PC-9 (cell line): ENCODE data around the gene MYO3B. TPM values are rescaled to one million over a fixed set of nuclear protein-coding genes. Genes with fewer than 3 reads are reported as not detected.

Experiments used
- BruUV-seq: library from RNA; stranded (reverse); fragments of 400-500 nt; replicated peaks from 2 replicates; lab custom pipeline; 2021; lab: Mats Ljungman, UMichigan
- CTCF ChIA-PET: fragments of 300-600 bp; sonication (Branson Sonifier 250); formaldehyde crosslinking; loops from one replicate; lab custom pipeline; 2022; ENCODE audit warnings: antibody characterized with exemption; lab: Charles Lee
- POLR2A ChIA-PET: fragments of 300-600 bp; sonication (Branson Sonifier 250); formaldehyde crosslinking; loops from one replicate; lab custom pipeline; 2022; ENCODE audit warnings: antibody characterized with exemption; ENCODE audit not compliant: unreplicated experiment; lab: Charles Lee
- DNase-seq, 2 experiments: peaks; one replicate each; pipeline versions ENCODE4 v3.0.0 to v3.0.0-alpha.2; 2015 to 2022; ENCODE audit warnings: mixed read lengths in 1 of 2
- H2AFZ ChIP-seq: fragments of 200-600 bp; sonication (generic); 2 replicates; pipeline ENCODE4 v1.8.1; 2017; ENCODE audit warnings: antibody characterized with exemption
- H3F3A ChIP-seq: fragments of 200-600 bp; sonication (generic); 2 replicates; pipeline ENCODE4 v1.8.1; 2017; ENCODE audit warnings: antibody characterized with exemption, mild to moderate bottlenecking, low read depth; ENCODE audit not compliant: insufficient read depth
- H3K27ac ChIP-seq: fragments of 200-600 bp; sonication (generic); 2 replicates; pipeline ENCODE4 v1.6.1; 2016; ENCODE audit warnings: mixed run types
- H3K27me3 ChIP-seq: fragments of 200-600 bp; sonication (generic); 2 replicates; pipeline ENCODE4 v1.6.1; 2016; ENCODE audit warnings: low read depth, mixed run types; ENCODE audit not compliant: insufficient read depth
- H3K36me3 ChIP-seq: fragments of 200-600 bp; sonication (generic); 2 replicates; pipeline ENCODE4 v1.6.1; 2016; ENCODE audit warnings: low read depth, mixed run types
- H3K4me1 ChIP-seq: fragments of 200-600 bp; sonication (generic); replicated peaks from 2 replicates; pipeline ENCODE4 v1.6.1; 2016; ENCODE audit warnings: mixed run types; ENCODE audit not compliant: insufficient read depth
- H3K4me2 ChIP-seq: fragments of 200-600 bp; sonication (generic); 2 replicates; pipeline ENCODE4 v1.6.1; 2017; ENCODE audit warnings: mixed run types
- H3K4me3 ChIP-seq: fragments of 200-600 bp; sonication (generic); 2 replicates; pipeline ENCODE4 v1.6.1; 2016; ENCODE audit warnings: mixed run types
- H3K79me2 ChIP-seq: fragments of 200-600 bp; sonication (generic); 2 replicates; pipeline ENCODE4 v1.6.1; 2017; ENCODE audit warnings: low read depth, mixed run types
- H3K9me2 ChIP-seq: fragments of 200-600 bp; sonication (generic); 2 replicates; pipeline ENCODE4 v1.8.1; 2017; ENCODE audit warnings: mild to moderate bottlenecking; ENCODE audit not compliant: insufficient read depth
- H3K9me3 ChIP-seq: fragments of 200-600 bp; sonication (generic); 2 replicates; pipeline ENCODE4 v1.8.1; 2016; ENCODE audit warnings: low read depth; ENCODE audit not compliant: insufficient read depth
- H4K20me1 ChIP-seq: fragments of 200-600 bp; sonication (generic); 2 replicates; pipeline ENCODE4 v1.8.1; 2017; ENCODE audit not compliant: insufficient read depth
- CTCF ChIP-seq: fragments of 200-600 bp; sonication (generic); conservative IDR thresholded peaks from 2 replicates; pipeline ENCODE4 v1.6.1; 2017; ENCODE audit warnings: mixed run types, antibody characterized with exemption, mild to moderate bottlenecking, moderate library complexity
- EZH2 ChIP-seq: fragments of 200-600 bp; sonication (generic); IDR thresholded peaks from 2 replicates; pipeline ENCODE4 v1.8.0; 2017; ENCODE audit warnings: antibody characterized with exemption, low read depth
- intact Hi-C: fragments of 100-400 bp; cut with micrococcal nuclease; formaldehyde crosslinking; loops from one replicate; pipeline ENCODE4 v1.10.0; 2022; ENCODE audit not compliant: unreplicated experiment
- total RNA-seq: library from RNA; stranded (reverse); gene quantifications from 2 replicates; pipeline ENCODE4 v1.2.3, GENCODE V29; 2021

Gene MYO3B
- total RNA-seq, 1 experiment from 2014 or later: 5.3 TPM

- Histone ChIP-seq H3K79me2 (no peaks in the 10 kb centered on the region), H3K4me1 (no peaks in the 10 kb centered on the region), H4K20me1 (no peaks in the 10 kb centered on the region), H3F3A (no peaks in the 10 kb centered on the region), H3K27ac (no peak overlapping the region), H3K36me3 (no peaks in the 10 kb centered on the region), H3K27me3 (no peaks in the 10 kb centered on the region), H3K9me2 (no peaks in the 10 kb centered on the region), H3K4me3 (no peak overlapping the region), H3K4me2 (no peak overlapping the region), H3K9me3 (no peaks in the 10 kb centered on the region), H2AFZ (no peak overlapping the region)
- intact Hi-C loops: loop anchor here (5.0 kb wide), 1 partner anchor 551 kb away; no protein-coding TSS in a partner anchor
- BruUV-seq: no TSS peak
- ChIA-PET CTCF (no interaction called here), POLR2A (no interaction called here)
- no peak for DNase-seq
- TF ChIP-seq CTCF (no peak), EZH2 (no peak)
These were observed 143.6 kb downstream of the MYO3B start for GRCh38 chr2:170321526-170321925.

- no peaks in the 10 kb centered on the region for H3K79me2 ChIP-seq
- TF ChIP-seq EZH2: no peak
- no peak for TF ChIP-seq CTCF
- no peaks in the 10 kb centered on the region for H3K9me2 ChIP-seq
- POLR2A ChIA-PET: interaction anchor here (0.7 kb wide), 1 partner anchor 15 kb away, joined by 3 read pairs; no protein-coding TSS in a partner anchor
- intact Hi-C loops: loop anchor here (5.0 kb wide), 1 partner anchor 550 kb away; no protein-coding TSS in a partner anchor
- no peaks in the 10 kb centered on the region for H3K9me3 ChIP-seq
- BruUV-seq: no TSS peak
- H3K4me3 ChIP-seq: no peak overlapping the region
- H3K27me3 ChIP-seq: no peaks in the 10 kb centered on the region
- H3K27ac ChIP-seq: no peak overlapping the region
- H3F3A ChIP-seq: no peaks in the 10 kb centered on the region
- H3K4me1 ChIP-seq: no peaks in the 10 kb centered on the region
- no peaks in the 10 kb centered on the region for H3K36me3 ChIP-seq
- CTCF ChIA-PET: no interaction called here
- H2AFZ ChIP-seq: no peak overlapping the region
- H3K4me2 ChIP-seq: no peak overlapping the region
- no peak for DNase-seq
- H4K20me1 ChIP-seq: no peaks in the 10 kb centered on the region
These were observed 144.3 kb downstream of the MYO3B start for GRCh38 chr2:170322140-170322766.

GRCh38 chr2:170323743-170324142, 145.8 kb downstream of the MYO3B start:
- H3K9me3 ChIP-seq: no peaks in the 10 kb centered on the region
- no peaks in the 10 kb centered on the region for H4K20me1 ChIP-seq
- intact Hi-C loops: loop anchor here (1.0 to 5.0 kb wide), 4 partner anchors 37 to 549 kb away; no protein-coding TSS in a partner anchor
- ChIA-PET POLR2A (interaction anchor here (0.6 kb wide), 1 partner anchor 383 kb away, joined by 4 read pairs; no protein-coding TSS in a partner anchor), CTCF (interaction anchor here (1.2 kb wide), 1 partner anchor 489 kb away, joined by 5 read pairs; no protein-coding TSS in a partner anchor)
- DNase-seq: no peak
- H3K4me2 ChIP-seq: no peak overlapping the region
- H3K36me3 ChIP-seq: no peaks in the 10 kb centered on the region
- no TSS peak for BruUV-seq
- H3F3A ChIP-seq: no peaks in the 10 kb centered on the region
- no peak overlapping the region for H3K27ac ChIP-seq
- H3K79me2 ChIP-seq: no peaks in the 10 kb centered on the region
- no peaks in the 10 kb centered on the region for H3K4me1 ChIP-seq
- TF ChIP-seq CTCF: no peak
- no peak for TF ChIP-seq EZH2
- no peaks in the 10 kb centered on the region for H3K9me2 ChIP-seq
- no peaks in the 10 kb centered on the region for H3K27me3 ChIP-seq
- no peak overlapping the region for H2AFZ ChIP-seq
- no peak overlapping the region for H3K4me3 ChIP-seq
